GM19455 (cell line): Measurements from ENCODE around the gene CFAP221.
"Not testable (repeated sequence)": the region's sequence is repeated elsewhere in the genome, so short reads cannot be mapped to it uniquely, and the experiment has no call there.

Source experiments
- ATAC-seq: cut with Tn5 transposase; IDR thresholded peaks from one replicate; pipeline ENCODE4 v1.9.1; 2021; ENCODE audit not compliant: unreplicated experiment

Gene CFAP221

GRCh38 chr2:119584469-119584868 is 40.2 kb downstream of the CFAP221 start:
- ATAC-seq, result no peak

DNA sequence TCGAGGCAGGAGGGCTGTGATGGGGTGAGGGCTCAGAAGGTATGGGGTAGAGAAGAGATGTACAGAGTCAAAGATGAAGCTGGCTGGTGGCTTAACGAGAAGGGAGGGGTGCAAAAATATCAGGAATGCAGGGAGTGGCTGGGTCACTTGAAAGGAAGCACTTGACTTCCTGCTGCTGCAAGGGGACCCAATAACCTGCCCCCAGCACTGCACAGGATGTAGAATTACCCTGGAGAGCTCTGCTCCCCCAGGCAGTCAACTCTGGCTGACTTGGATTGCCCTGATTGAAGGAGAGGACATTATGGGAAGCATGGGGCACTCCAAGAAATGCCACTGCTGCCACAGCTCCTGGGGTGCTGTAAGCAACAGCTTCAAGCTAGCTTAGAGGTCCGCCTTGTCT is 41.8 kb downstream of the CFAP221 start:
- ATAC-seq, result no peak

DNA sequence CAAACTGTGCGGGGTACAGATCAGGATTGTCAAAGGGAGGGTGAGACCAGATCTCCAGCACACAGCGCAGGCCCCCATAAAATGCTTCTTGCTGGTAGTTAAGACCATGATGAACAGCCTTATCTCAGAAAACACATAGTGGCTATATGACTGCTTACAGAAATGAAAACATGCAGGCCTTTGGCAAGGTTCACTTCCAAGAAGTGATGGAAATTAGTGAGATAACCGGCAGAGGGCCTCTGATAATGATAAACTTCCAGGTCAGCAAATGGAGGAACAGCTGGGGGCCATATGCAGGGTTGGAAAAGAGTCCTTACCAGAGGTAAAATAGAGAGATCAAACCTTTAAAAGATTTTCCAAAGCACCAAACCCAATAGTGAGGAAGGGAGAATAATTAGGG is 46.6 kb downstream of the CFAP221 start:
- ATAC-seq, result no peak

DNA sequence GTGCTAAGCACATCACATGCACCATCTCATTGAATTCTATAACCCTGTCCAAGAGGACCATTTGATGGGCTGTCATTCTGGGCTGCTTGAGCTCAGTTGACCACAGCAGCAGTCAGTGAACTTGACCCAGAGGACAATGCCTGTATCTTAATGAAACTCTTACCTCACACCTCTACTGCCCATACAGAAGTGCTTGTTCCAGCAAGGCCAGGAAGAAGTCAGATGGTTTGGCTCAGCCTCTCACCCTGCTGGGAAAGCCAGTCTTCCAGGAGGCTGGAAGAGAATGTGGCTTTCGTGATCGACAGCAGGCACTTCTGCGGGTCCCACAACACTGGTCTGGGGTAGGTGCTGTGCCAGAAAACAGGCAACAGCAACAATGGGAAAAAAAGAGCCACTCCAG is 47.3 kb downstream of the CFAP221 start:
- no peak for ATAC-seq

GRCh38 chr2:119592436-119592835 is 48.2 kb downstream of the CFAP221 start:
- ATAC-seq, result no peak

GRCh38 chr2:119596638-119597037 is 52.4 kb downstream of the CFAP221 start:
- ATAC-seq, result no peak

- ATAC-seq, result no peak
Observed at GRCh38 chr2:119598596-119599263, 54.5 kb downstream of the CFAP221 start.

DNA sequence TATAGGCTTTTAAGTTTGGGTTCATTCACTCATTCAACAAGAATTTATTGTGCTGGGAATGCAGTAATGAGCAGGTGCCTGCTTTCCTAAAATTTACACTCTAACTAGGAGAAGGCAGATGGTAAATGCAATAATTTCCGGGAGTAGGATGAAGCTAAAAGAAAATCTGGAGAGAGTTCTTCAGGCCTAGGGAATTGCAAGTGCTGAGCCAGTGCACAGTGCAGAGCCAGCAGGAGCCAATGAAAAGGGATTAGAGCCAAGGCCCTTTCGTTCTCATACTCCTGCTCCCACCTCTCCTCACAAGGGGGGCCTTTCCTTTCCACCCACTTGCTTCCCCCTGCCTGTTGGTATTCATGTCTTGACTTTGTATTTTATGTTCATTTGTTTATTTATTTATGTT is 55.1 kb downstream of the CFAP221 start:
- no peak for ATAC-seq

DNA sequence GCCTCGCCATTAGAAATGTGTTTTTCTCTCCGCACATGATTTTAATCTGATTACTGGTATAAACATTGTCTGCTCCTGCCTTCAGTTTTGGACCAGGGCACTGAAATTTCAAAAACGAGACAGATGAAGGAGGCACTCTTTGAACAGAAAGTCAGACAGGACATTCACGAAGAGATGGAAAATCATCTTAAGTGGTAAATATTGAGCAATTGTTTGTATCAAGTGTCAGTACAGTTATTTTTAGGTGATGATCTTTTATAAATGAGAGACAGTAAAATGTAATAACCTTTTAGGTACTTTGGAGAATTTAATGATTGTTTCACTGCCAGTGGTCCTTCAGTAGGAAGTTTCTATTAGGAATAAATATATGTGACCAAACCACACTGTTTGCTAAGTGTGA is 60.8 kb downstream of the CFAP221 start:
- no peak for ATAC-seq

DNA sequence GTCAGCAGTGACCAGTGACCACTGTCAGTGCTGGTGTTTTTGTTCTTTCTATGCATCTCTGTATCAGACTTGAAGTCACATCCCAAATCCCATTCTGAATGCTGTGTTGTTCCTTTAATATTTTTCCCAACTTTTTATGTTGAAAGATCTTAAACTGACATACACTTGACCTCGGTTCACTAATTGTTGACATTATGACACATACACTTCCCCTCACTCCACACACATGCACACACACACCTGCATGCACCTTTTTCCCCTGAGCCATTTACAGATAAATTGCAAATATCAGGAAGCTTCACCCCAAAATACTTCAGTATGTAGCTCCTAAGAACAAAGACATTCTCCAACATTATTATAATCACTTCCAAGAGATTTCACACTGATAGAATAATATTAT is 62.4 kb downstream of the CFAP221 start:
- ATAC-seq, result no peak

GRCh38 chr2:119608553-119608952 is 64.3 kb downstream of the CFAP221 start:
- ATAC-seq, result no peak

GRCh38 chr2:119609337-119609736 is 65.1 kb downstream of the CFAP221 start:
- no peak for ATAC-seq

GRCh38 chr2:119614140-119614539 is 69.9 kb downstream of the CFAP221 start:
- ATAC-seq, result not testable (repeated sequence)

DNA sequence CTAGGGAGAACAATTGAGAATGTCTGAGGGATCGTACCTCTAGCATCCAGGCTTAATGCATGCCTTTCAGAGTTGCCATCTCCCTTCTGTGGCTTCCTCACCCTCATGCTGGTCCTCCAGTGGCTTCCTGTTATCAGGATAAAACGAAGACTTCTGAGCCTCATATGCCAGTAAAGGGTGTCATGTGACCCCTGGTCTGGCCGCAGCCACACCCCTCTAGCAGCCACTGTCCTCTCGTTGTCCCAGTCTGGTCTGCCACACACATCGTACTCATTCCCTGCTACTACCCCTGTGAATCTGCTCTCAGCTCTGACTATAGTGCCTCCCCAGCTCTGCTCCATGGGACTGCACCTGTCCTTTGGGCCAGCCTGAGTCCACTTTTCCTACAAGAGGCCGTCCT is 72.2 kb downstream of the CFAP221 start:
- ATAC-seq, result no peak

- ATAC-seq, result no peak
Observed at GRCh38 chr2:119617455-119617854, 73.2 kb downstream of the CFAP221 start.

DNA sequence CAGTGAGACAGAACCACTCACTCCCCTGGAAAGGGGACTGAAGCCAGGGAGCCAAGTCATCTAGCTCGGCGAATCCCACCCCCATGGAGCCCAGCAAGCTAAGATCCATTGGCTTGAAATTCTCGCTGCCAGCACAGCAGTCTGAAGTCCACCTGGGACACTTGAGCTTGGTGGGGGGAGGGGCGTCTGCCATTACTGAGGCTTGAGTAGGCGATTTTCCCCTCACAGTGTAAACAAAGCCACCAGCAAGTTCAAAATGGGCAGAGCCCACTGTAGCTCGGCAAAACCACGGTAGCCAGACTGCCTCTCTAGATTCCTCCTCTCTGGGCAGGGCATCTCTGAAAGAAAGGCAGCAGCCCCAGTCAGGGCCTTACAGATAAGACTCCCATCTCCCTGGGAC is 74.5 kb downstream of the CFAP221 start:
- ATAC-seq, result not testable (repeated sequence)

GRCh38 chr2:119625226-119625625 is 81.0 kb downstream of the CFAP221 start:
- ATAC-seq, result no peak

GRCh38 chr2:119629323-119629825 is 85.1 kb downstream of the CFAP221 start:
- no peak for ATAC-seq

- ATAC-seq, result no peak
Observed at GRCh38 chr2:119630121-119630520, 85.9 kb downstream of the CFAP221 start.

GRCh38 chr2:119637371-119637770 is 93.1 kb downstream of the CFAP221 start:
- ATAC-seq, result no peak

GRCh38 chr2:119638246-119638645 is 94.0 kb downstream of the CFAP221 start:
- no peak for ATAC-seq

DNA sequence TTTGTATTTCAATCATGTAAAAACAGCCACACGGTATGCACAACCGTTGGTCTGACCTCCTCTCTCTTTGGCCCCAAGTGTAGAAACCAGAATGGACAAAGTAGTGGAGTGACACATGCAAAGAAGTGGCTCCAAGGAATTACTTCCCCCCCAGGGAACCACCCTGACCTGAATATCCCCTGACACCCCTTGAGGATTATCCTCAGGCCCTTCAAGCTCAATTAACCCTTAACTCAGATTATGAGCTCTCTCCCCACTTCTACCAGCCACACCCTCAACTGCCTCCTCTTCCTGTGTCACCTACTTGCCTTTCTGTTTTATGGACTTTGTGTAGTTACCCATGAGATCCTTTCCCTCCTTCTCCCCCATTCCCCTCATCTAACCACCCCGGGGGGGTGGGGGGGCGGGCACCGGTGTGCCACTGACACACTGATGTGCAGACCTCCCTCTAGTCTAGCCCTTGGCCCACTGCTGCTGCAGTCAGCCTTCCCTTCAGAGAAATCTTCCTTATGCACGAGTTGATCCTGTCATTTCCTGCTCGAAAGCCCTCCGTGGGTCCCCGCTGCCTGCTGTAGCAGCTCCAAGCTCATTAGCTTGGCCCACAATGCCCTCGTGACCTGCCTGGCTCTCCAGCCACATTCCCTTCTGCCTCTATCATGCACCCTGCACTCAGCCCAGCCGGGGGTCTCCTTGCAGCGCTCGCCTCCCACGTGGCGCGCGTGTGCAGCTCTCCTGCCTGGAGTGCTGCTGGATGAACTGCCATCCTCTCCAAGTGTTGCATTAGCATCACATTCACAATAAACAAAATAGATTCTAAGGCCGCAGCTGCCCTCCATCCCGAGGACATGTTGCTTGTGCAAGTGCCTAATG is 94.7 kb downstream of the CFAP221 start:
- ATAC-seq, result no peak
